ENCODE results near the gene COLEC11.
"Not testable (repeated sequence)": the region's sequence is repeated elsewhere in the genome, so short reads cannot be mapped to it uniquely, and the experiment has no call there.

Gene COLEC11

DNA sequence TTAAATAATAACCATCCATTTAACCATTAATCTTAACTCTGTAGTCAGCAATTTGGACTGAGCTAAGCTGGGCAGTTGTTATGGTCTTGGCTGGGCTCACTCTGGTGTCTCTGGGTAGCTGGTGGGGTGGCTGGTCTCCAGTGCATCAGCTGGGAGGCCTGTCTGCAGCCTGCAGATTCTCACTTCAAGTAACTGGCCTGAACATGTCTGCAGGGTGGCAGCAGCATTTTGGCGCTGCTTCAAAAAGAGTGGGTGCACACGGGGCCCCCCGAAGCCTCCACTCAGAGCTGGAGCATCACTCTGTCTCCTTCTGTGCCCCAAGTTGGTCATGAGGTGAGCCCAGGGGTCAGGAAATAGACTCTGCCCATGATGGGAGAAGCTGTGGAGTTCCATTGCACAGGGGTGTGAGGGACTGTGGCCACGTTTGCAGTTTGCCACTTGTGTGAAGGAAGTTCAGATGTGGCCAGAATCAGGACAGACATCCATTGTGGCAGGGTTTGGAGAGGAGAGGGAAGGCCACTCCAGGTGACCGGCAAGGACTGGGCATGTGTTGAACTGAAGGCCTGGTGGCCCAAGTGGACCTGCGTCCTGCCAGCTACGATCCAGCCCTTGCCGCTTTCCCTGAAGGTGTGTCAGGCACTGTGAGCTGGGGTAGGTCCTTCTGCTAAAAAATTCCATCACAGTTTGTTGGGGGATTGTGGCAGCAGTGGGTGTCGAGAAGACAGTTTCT lies 58.1 kb downstream of the COLEC11 start:
- DNase-seq (ENCODE audit: low read depth in 2 of 2) = no peak

DNA sequence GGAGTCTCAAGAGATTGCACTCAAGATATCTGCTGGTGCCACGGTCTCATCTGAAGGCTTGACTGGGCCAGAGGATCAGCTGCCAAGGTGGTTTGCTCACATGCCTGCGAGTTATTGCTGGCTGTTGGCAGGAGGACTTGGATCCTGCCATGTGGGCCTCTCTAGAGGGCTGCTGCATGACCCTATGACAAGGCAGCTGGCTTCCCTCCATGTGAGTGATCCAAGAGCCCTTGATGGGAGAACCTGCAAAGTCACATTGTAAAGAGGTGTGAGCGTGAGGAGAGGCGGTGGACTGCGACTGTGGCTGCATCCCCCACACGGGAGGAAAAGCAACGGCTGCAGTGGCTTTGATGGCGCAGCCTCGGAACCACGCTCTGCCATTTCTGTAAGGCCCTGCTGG lies 59.1 kb downstream of the COLEC11 start:
- DNase-seq (ENCODE audit: low read depth in 2 of 2) = no peak

DNA sequence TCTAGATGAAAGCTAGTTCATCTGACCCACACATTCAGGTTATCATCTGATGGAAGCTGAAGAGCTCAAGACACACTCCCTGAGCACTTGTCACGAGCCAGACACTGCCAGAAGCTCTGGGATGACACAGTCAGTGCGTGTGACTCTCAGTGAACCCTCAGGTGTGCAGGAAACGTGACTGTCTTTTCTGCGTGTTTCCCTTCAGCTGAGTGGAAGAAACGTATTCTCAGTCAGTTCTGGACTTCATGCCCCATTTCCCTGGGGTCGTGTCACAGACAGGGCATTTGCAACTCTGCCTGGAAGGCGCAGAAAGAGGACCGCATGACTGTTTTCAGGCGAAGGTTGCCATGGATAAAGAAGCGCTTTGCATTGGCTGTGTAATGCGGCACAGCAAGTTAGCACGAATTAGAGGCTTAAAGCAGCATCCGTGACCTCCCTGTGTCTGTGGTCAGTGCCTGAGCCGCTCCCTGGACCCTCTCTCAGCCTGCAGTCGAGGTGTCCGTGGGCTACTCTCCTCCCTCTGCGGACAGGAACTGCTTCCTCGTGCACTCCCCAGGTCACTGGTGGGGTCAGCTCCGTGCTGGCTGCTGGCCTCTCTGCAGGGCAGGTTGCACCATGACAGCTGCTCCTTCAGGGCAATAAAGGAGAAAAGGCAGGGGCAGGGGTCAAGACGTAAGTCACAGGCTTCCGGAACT lies 59.8 kb downstream of the COLEC11 start:
- no peak for DNase-seq (ENCODE audit: low read depth in 2 of 2)

DNA sequence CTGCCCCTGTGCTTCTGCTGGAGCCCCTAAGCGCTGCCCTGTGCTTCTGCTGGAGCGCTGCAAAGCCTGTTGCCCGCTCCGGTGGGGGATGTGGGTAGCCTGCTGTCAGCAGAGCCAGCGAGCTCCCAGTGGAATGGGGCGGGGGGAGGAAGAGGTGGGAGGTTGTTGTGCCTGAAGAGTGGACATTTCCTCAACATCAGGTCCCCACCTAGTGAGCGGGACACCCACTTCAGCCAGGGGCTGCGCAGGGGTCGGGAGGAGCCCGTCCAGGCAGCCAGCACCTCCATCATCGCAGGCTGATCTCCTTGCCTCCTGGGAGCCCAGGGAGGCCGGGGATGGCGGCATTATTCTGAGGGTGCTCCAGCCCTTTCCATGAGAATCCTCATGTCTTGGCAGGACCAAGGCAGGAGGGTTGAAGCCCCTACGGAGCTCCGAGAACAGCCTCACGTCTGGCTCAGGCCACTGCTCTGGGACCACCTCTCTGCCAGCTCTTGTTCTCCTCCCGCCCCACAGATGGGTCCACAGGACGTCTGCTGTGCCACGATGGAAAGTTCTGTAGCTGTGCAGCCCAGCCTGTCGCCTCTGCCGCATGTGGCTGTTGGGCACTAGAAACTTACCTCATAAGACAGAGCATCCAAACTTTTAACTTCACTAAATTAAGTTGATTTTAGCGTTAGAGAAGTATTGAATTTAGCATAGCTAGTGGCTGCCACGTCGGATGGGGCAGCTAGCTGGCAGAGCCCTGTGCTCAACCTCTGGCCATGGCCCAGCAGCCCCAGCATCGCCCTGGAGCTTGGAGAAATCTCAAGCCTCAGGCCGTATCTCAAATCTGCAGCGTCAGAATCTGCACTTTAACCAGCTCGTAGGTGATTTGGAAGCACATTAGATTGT lies 61.2 kb downstream of the COLEC11 start:
- DNase-seq (ENCODE audit: low read depth in 2 of 2) = no peak

DNA sequence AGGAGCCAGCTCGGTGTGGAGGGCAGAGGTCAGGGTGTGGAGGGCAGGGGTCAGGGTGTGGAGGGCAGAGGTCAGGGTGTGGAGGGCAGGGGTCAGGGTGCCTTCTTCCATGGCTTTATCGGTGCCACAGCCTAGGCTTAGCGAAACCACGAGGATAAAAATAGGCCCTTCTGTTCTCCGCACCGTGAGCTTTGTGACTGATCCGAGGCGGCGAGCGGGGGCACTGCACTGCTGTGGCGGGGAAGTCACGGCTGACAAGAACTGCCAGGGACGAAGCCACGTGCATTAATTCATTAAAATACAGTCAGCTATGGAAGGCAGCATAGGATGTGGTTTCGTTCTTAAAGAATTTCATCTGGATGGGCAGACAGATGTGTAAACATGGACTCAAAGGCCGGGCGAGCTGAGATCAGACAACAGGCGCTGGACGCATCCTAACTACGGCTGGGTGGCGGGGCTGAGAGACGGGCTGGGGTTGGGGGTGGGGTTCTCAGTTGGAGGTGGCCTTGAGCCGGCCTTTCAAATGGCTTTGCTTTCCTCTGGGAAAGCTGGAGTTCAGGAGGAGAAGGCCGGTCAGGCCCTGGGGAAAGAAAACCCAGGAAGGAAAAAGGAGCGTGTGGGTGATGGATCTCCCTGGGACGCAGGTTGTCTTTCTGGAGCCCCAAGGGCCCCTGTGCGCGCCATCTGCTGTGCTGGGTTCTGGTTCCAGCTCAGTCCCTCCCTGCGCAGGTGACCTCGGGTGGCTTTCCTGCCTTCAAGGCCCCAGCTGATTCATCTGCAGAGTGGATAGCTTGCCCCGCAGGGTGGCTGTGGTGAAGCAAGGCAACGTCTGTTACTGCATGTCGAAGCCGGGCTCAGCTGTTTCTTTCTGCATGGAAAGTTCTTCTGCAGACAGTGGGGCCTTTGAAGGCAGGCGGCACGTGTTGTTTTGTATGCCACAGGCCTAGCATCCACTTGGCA lies 62.1 kb downstream of the COLEC11 start:
- DNase-seq (ENCODE audit: low read depth in 2 of 2) = no peak

DNA sequence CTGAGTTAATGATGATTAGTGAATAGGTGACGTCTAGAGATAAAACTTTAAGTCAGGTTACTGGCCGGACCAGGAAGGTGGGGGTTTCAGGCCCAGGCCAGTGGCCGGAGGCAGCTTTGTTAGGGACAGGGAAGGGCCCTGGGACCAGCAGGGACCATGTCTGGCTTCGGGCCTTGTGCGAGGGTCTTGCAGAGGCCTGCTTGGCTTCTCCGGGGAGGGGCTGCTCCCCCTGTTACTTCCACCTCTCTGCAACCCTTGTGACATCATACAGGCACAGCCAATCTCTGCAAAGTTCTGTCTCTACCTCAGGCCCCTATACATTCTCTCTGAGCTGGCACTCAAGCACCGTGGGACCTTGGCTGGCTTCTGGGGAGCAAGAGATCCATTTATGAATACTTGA lies 63.0 kb downstream of the COLEC11 start, which contains the start of gene ALLC:
Gene ALLC (plus strand): TSS at position 320 of the 400 bp plus-strand sequence. CDS start 12,958 bp downstream, outside the sequence.
- no peak for DNase-seq (ENCODE audit: low read depth in 2 of 2)

DNA sequence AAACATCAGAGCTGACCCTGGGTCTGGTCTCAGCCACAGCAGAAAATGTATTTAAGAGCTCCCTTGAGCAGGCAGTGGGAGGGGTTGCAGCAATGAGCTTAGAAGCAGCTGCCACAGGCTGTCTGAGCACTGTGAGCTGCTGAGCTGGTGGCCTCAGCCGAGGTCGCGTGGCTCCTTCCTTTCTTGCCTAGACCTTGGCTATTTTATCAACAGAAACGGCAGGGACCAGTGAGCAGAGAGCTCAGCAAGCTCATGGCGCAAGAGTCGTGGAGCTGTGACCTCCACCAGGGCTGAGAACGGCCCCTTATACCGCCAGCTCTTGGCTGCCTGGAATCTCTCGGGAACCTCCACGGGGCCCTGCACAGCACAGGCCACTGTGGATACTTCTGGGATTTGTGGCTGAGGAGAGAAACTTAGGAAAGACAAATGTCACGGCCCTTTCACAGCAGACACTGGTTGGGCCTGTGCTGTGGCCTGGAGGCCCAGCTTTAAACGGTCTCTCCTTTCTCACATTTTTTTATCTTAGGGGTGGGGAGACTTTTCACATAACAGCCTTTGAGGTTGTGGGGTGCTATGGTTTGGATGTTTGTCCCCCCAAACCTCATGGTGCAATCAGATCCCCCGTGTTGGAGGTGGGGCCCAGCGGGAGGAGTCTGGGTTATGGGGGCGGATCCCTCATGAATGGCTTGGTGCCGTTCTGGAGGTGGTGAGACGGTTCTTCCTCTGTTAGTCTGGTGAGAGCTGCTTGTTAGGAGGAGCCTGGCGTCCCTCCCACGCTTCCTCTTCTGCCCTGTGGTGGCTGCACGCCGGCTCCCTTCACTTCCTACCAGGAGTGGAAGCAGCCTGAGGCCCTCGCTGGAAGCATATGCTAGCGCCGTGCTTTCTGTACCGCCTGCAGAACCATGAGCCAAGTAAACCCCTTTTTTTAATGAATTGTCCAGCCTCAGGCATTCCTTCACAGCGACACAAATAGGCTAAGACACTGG lies 64.8 kb downstream of the COLEC11 start:
- no peak for DNase-seq (ENCODE audit: low read depth in 2 of 2)

DNA sequence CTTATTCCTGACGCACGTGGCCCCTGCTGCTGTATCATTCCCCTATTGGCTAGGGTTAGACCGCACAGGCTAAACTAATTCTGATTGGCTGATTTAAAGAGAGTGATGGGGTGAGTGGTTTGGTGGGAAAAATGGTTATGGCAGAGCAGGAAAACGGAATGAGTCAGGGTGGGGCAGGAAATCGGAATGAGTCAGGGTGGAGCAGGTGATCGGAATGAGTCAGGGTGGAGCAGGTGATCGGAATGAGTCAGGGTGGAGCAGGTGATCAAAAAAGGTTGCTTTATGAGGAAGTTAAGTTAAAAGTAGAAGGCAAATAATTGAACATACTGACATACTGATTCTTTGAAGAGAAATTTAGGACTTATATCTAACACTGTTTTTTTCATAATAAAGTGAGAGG lies 65.7 kb downstream of the COLEC11 start:
- not testable (repeated sequence) for DNase-seq (ENCODE audit: low read depth in 2 of 2)

DNA sequence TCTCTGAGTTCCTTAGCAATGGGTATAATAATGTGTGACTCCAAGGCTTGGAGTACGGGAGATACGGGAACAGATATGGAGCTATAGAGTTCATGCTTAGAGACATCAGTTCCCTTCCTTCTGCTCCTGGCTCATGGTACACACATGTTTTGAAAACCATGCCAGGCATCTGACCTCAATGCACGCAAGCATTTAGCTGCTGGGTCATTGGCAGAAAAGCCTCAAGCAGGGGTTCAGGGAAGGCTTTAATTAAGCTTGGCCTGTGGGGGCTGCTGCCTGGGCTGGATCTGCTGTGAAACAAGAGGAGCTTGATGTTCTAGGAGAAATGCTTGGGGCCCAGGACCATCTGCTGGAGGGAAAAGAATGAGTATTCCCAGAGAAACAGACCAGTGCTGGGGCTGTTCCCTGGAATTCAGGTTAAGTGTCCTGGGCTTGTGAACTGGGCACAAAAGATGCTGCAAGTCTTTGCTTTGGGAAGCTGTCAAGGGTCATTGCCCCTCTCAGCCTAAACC lies 66.3 kb downstream of the COLEC11 start:
- no peak for DNase-seq (ENCODE audit: low read depth in 2 of 2)

DNA sequence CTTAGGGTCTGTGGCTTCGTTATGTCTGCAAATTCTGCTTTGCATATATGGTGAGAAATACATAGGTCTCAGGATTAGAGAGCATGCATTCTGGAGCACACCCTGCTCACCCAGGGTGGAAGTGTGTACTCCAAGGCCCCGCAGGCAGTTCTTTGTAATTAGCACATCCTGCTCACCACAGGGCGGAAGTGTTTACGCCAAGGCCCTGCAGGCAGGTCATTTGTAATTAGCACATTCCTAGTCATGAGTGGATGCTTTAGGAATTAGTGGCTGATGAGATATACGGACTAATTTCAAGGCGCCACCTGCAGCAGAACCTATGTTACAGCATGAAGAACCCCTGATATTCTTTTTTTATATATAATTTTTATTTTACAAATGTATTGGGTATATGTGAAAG lies 67.3 kb downstream of the COLEC11 start:
- no peak for DNase-seq (ENCODE audit: low read depth in 2 of 2)

DNA sequence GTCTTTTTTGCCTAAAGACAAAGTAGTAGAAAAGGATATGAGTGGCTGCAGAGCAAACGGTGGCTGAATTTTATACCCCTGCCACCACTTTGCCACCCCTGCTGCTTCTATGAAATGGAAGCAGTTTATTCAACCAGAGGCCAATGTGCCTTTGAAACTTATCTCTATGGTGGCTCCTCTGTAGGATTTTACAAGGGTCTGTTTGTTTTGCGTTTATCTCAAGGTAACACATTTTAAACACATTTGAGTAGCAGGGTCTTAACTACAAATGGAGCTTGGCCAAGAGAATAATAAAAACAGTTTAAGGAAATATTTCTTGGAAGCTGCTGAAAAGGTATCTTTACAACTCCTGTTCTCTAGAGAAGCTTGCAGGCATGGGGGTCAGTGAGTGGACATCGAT lies 69.2 kb downstream of the COLEC11 start:
- no peak for DNase-seq (ENCODE audit: low read depth in 2 of 2)

DNA sequence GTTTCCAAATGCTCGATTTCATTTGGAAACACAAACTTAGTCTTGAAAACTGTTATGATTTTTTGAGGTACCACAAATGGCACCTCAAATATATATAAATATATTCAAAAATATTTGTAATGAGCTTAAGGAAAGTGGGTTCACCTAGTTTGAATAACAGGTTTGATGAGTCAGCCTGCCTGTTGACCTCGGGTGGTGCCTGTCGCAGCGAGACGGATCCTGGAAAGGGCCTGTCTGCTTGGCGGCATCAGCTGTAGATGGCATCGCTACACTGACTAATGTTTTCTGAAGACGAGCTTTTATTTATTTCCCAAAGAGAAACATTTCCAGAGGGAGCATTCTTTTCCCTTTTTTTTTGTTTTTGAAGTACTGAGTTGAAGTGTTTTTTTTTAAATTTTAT lies 70.0 kb downstream of the COLEC11 start:
- no peak for DNase-seq (ENCODE audit: low read depth in 2 of 2)

DNA sequence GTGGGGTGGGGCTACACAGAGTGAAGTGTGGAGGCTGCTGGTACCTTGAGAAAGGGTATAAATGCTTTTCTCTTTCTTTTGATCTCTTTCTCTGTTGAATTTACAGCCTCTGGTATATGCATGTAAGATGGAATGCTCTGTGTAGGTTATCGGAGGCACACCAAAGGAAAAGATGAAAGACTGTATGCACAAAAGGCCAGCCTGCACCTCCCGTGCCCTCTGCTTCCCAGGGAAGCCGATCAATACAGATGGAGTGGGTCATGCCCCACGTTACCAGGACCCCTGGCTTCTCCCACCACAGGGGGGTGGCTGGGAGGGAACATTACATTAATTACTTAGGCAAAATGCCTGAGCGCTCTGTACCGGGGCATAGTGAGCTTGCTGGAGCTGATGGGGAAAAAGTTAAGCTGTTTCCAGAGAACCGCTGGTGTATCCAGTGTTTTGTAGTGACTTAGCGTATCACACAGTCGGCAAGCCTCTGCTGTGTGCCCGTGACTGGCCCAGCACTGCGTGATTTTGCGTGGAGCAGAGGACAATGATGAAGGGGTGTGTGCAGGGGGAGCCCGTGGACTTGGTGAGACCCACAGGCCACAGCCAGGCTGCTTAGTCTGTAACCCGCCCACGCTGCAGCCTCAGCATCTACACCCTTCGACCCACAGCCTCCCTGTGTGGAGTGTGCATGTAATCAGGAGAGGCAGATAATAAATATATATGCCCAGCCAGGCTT lies 71.1 kb downstream of the COLEC11 start:
- no peak for DNase-seq (ENCODE audit: low read depth in 2 of 2)

DNA sequence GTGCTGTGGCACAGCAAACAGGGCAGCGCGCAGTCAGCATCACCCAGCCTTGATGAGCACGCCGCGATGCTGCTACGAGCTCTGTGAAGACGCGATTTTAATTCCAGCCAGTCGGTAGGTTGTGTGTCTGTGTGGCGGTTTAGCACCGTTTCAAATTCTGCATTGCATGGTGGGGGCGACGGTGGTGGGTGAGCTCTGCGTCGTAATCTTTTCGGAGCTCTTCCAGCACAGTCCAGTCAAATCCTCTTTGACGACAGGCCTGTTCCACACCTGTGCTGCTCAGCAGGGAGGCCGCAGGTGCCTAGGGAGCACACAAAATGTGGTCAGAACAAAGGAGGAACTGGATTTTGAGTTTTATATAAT lies 71.7 kb downstream of the COLEC11 start:
- no peak for DNase-seq (ENCODE audit: low read depth in 2 of 2)

DNA sequence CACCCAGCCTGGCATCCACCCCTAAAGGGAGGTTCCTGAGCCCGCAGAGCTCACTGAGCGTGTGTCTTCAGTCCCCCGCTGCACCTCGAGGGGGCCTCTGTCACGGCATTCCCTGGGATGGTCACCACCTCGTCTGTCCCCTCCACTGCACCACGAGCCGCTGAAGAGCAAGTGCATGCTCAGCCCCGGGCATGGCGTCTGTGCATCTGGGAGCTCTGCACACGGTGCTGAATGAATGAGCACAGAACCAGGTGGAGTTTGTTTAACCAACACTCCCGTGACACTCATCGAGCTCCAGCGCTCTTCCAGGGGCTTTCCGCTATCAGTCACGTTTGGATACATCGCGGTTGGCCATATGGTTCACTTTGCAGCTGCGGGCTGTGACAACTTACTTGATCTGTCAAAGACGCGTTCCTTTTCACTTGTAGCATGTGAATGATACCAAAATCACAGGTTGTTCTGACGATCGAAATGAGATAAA lies 72.3 kb downstream of the COLEC11 start:
- DNase-seq (ENCODE audit: low read depth in 2 of 2) = no peak

DNA sequence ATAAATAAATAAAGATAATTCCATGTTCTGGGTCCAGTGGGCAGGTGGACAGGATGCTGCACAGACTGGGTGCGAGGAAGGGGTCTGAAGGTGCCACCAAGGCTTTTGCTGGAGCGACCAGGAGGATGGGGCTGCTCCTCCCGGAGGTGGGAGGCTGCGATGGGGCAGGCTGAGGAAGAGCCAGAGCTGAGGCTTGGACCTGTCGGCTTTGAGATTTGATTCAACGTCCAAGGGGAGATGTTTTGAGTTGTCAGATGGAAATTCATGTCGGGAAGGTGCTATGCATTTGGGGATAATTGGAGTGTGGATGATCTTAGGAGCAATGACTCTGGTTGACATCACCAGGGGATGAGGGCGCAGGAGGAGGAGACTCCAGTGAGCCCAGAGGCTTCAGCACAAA lies 74.7 kb downstream of the COLEC11 start:
- no peak for DNase-seq (ENCODE audit: low read depth in 2 of 2)

DNA sequence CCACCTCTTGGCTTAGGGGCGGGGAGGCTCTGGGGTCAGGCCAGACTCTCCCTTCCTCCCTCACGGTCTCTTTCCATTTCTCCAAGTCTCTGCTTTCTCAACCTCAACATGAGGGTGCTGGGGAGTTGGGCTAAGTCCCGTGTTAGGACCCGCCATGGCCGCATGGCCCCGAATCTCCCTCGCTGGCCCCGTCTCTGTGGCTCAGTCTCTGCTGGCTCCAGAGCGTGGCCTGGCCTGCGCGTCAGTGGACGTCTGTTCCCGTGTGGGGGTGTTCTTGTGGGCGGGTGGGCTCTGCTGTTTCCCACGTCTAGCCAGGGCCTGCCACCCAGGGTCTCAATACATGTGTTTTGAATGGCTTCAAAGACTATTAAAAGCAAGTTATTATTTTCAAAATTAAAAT lies 75.5 kb downstream of the COLEC11 start:
- DNase-seq (ENCODE audit: low read depth in 2 of 2) = no peak

DNA sequence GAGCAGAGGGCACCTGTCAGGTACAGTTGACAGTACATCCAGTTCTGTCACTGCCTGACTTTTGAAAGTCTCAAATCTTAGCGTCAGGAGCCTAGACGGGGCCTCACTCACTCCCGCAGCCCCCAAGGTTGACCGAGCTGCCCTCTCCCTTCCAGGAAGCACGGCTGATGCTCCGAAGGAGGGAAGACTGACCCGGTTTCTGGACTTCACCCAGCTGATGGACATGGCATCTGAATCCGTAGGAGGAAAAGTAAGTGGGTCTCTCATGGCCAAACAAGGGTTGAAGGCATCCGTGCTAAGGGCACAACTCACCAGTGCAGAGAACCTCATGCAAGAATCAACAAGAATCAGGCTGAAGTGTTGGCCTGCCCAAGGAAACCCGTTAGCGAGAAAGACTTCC lies 76.0 kb downstream of the COLEC11 start:
- no peak for DNase-seq (ENCODE audit: low read depth in 2 of 2)
